GM18519 (cell line): Measurements from ENCODE around the gene PLIN4.

Experiments used
- ATAC-seq: cut with Tn5 transposase; IDR thresholded peaks from one replicate; pipeline ENCODE4 v1.9.1; 2021; ENCODE audit warnings: mild to moderate bottlenecking, moderate library complexity; ENCODE audit not compliant: unreplicated experiment, low FRiP score

PLIN4 gene

DNA sequence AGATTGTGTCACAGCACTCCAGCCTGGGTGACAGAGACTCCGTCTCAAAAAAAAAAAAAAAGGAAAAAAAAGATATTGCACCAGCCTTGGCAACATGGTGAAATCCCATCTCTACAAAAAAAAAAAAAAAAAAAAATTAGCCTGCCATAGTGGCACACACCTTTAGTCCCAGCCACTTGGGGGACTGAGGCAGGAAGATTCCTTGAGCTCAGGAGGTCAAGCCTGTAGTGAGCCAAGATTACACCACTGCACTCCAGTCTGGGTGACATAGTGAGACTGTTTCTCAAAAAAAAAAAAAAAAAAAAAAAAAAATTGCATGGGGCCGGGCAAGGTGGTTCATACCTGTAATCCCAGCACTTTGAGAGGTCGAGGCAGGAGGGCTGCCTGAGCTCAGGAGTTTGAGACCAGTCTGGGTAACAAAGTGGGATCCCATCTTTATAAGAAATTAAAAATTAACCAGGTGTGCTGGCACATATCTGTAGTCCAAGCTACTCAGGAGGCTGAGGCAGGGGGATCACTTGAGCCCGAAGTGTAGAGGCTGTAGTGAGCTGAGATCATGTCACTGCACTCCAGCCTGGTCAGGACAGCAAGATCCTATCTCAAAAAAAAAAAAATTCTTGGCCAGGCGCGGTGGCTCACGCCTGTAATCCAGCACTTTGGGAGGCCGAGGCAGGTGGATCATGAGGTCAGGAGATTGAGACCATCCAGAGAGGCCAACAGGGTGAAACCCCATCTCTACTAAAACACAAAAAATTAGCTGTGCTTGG, 53.3 kb downstream of the PLIN4 start:
- ATAC-seq: no peak

DNA sequence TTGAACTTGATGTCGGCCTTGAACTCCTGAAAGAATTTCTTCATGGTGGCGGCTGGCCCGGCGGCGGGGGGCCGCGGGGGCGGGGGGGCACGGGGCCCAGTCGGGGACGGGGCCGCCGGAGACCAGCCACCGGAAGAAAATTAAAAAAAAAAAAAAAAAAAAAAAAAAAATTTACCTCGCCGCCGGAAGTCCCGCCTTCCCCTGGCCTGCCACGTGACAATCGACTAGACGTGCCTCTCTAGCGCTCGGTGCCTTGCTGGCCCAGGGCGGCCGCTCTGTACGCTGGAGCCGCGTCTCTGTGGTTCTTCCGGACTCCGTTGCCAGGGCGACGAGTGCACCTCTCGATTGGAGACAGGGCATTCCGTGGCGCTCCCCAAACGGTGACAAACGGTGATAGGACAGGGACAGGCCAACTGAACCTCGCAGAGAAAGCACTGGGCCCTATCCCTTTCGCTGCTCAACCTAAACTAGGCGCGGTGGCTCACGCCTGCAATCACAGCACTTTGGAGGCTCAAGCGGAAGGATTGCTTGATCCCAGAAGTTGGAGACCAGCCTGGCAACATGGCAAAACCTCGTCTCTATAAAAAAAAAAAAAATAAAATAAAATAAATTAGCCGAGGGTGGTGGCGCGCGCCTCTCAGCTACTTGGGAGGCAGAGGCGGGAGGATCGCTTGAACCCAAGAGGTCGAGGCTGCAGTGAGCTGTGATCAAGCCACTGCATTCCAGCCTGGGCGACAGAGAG, 60.5 kb downstream of the PLIN4 start, which contains the start of gene UBXN6:
Gene UBXN6 (minus strand): TSS at position 141 of the 742 bp plus-strand sequence. CDS start 97 bp downstream, at position 44.
- ATAC-seq: peak; percentile 65

DNA sequence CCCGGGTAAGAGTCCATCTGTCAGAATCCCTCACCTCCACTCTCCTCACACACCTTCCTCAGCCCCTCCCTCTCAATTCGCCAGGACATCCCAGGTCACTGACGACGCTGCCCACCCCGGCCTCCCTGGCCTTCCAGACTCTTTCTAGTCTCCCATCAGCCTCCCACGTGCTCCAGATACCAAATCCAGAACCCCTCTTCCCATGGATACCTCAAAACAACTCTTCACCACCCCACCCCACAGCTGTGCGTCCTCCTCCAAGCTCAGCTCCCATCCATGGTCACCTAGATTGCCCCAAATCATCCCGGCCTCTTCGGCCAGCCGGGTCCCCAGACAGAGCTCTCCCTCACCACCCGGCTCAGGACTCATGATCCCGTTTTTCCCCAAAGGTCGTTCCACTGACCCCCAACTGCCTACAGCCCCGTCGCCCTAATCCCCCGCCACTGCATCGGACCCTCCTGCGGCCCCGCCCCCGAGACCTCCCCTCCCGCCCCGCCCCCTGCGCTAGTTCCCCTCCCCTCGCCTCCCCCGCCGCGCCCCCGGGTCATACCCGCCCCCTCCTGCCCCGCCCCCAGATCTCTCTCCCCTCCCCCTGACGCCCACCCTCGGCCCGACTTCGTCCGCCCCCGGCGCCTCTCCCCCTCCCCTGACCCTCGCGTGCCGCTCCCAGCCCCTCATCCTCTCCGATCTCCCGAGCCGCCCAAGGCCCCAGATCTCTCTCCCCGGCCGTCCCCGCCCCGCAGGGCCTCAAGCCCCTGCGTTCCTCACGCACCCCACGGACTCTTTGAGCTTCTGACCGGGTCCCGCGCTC, 61.2 kb downstream of the PLIN4 start:
- no peak for ATAC-seq

- no peak for ATAC-seq
Measured at GRCh38 chr19:4456476-4456842, 61.8 kb downstream of the PLIN4 start.

GRCh38 chr19:4455719-4456475, 62.4 kb downstream of the PLIN4 start:
- no peak for ATAC-seq

- no peak for ATAC-seq
Measured at GRCh38 chr19:4454747-4455718, 63.3 kb downstream of the PLIN4 start.

DNA sequence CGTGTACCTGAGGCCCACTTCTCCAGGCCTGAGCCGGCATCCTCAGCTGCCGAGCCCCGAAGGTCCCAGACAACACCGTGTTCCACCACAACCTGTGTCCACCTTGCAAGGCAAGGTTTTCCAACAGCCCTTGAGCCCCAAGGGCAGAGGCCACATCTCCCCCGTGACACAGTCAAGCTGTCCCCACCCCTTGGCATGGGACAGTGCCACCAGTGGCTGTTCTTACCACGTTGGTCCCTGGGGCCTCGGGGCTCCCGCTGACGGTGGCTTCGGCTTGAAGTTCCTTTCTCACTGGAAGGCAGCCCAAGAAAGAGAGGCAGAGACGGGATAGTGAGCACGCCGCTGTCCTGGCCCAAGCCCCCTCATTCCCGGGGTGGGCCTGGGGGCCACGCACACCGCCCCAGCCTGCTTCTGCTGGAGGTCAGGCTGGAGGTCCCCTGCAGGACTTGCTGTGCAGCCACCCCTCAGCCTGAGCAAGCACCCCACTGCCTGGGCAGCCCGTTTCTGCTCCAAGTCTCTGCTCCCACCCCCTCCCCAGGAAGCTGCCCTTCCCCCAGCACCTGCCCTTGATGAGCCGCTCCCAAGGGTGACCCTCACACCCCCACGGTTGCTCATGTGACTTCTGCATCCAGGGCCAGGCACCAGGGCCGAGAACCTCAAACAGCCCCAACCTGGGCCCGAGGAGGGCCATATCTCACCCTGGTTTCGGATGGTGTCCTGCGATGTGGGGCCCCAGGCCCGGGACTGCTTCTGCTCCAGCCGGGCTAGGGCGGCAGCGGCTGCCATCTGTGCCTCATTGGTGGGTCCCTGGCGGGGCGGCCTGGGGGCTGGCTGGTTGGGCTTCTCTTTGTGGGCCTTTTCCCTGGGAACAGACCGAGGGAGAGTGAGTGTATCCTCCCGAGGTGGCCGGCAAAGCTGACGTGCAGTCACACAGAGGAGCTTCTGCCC, 64.8 kb downstream of the PLIN4 start:
- no peak for ATAC-seq

GRCh38 chr19:4452230-4452990, 65.9 kb downstream of the PLIN4 start:
- ATAC-seq: no peak
